HepG2 (cell line): ENCODE measurements around the gene LURAP1L. TPM values are rescaled to one million over a fixed set of nuclear protein-coding genes. Genes with fewer than 3 reads are reported as not detected.

Source experiments
- ATF3 ChIP-seq: sonication (generic); formaldehyde crosslinking; IDR thresholded peaks from 2 replicates; pipeline ENCODE4 v1.4.0; 2020; ENCODE audit warnings: missing genetic modification reagents
- BORCS8-MEF2B ChIP-seq: sonication (generic); formaldehyde crosslinking; IDR thresholded peaks from 2 replicates; pipeline ENCODE4 v1.8.0; 2022; ENCODE audit warnings: mild to moderate bottlenecking, missing genetic modification reagents
- CBFB ChIP-seq: sonication (generic); formaldehyde crosslinking; IDR thresholded peaks from 2 replicates; pipeline ENCODE4 v1.4.0; 2020; ENCODE audit warnings: missing genetic modification reagents
- CREBL2 ChIP-seq: sonication (generic); formaldehyde crosslinking; IDR thresholded peaks from 2 replicates; pipeline ENCODE4 v1.8.1; 2023; ENCODE audit warnings: missing genetic modification reagents, mild to moderate bottlenecking, borderline replicate concordance
- HMGXB4 ChIP-seq, 2 experiments: sonication (generic) in 1 of 2; formaldehyde crosslinking in 1 of 2; IDR thresholded peaks; 2 replicates each; pipeline versions ENCODE4 v1.4.0 to v1.6.1; 2018 to 2020; ENCODE audit warnings: missing genetic modification reagents in 2 of 2, borderline replicate concordance in 1 of 2, low read depth in 1 of 2, mild to moderate bottlenecking in 1 of 2, missing biosample characterization in 1 of 2
- KDM2A ChIP-seq: sonication (generic); formaldehyde crosslinking; IDR thresholded peaks from 2 replicates; pipeline ENCODE4 v1.4.0; 2020; ENCODE audit warnings: low read depth, missing genetic modification reagents, borderline replicate concordance
- MAFG ChIP-seq: sonication (generic); formaldehyde crosslinking; IDR thresholded peaks from 2 replicates; pipeline ENCODE4 v1.5.1; 2020; ENCODE audit warnings: mild to moderate bottlenecking, missing genetic modification reagents
- MXD1 ChIP-seq: sonication (generic); formaldehyde crosslinking; IDR thresholded peaks from 2 replicates; pipeline ENCODE4 v1.4.0; 2020; ENCODE audit warnings: mild to moderate bottlenecking, missing genetic modification reagents
- MXD3 ChIP-seq: IDR thresholded peaks from 2 replicates; pipeline ENCODE4 v1.6.1; 2016; ENCODE audit warnings: mild to moderate bottlenecking, missing biosample characterization, missing genetic modification reagents
- NFE2L2 ChIP-seq: fragments of 150-350 bp; IDR thresholded peaks from 2 replicates; pipeline ENCODE4 v1.6.1; 2014; ENCODE audit warnings: low read length
- PHF8 ChIP-seq: sonication (generic); formaldehyde crosslinking; IDR thresholded peaks from 2 replicates; pipeline ENCODE4 v1.5.0; 2020; ENCODE audit warnings: missing genetic modification reagents
- POGK ChIP-seq: sonication (generic); formaldehyde crosslinking; conservative IDR thresholded peaks from 2 replicates; pipeline ENCODE4 v1.8.0; 2022; ENCODE audit warnings: mild to moderate bottlenecking, moderate library complexity, missing genetic modification reagents
- POLR2A ChIP-seq, 2 experiments: IDR thresholded peaks; 2 replicates each; pipeline ENCODE4 v1.6.1; 2011; ENCODE audit warnings: low read depth in 2 of 2, low read length in 2 of 2, mild to moderate bottlenecking in 1 of 2, moderate library complexity in 1 of 2; ENCODE audit not compliant: insufficient read depth in 1 of 2
- SP4 ChIP-seq: sonication (generic); formaldehyde crosslinking; IDR thresholded peaks from 2 replicates; pipeline ENCODE4 v1.8.1; 2023; ENCODE audit warnings: mild to moderate bottlenecking, missing genetic modification reagents
- TAF1 ChIP-seq: sonication (generic); formaldehyde crosslinking; IDR thresholded peaks from 2 replicates; pipeline ENCODE4 v1.4.0; 2020; ENCODE audit warnings: missing genetic modification reagents
- UBTF ChIP-seq: sonication (generic); formaldehyde crosslinking; IDR thresholded peaks from 2 replicates; pipeline ENCODE4 v1.4.0; 2020; ENCODE audit warnings: mild to moderate bottlenecking, missing genetic modification reagents
- ZBTB8A ChIP-seq: sonication (generic); formaldehyde crosslinking; IDR thresholded peaks from 2 replicates; pipeline ENCODE4 v1.4.0; 2020; ENCODE audit warnings: mild to moderate bottlenecking, low read depth, missing genetic modification reagents, borderline replicate concordance
- ZFY ChIP-seq: sonication (generic); formaldehyde crosslinking; IDR thresholded peaks from 2 replicates; pipeline ENCODE4 v1.4.0; 2020; ENCODE audit warnings: missing genetic modification reagents
- ZNF263 ChIP-seq: sonication (generic); formaldehyde crosslinking; IDR thresholded peaks from 2 replicates; pipeline ENCODE4 v1.4.0; 2020; ENCODE audit warnings: missing genetic modification reagents
- ZNF7 ChIP-seq: IDR thresholded peaks from 2 replicates; pipeline ENCODE4 v1.6.1; 2016; ENCODE audit warnings: missing biosample characterization, missing genetic modification reagents
- polyA plus RNA-seq, 8 experiments: library from polyadenylated mRNA; depleted of rRNA in 3 of 8; stranded (reverse) in 7 of 8; unstranded in 1 of 8; fragments of >200 nt; fragmentation: Illumina TruSeq in 4 of 8; extraction: Trizol in 4 of 8; gene quantifications; 2 replicates each; pipeline versions ENCODE4 v1.2.1 to v1.2.3, GENCODE V29; 2011 to 2016; ENCODE audit warnings: low read depth in 4 of 8, missing spikeins in 1 of 8, mixed read lengths in 1 of 8; ENCODE audit not compliant: insufficient read depth in 1 of 8
- total RNA-seq, 5 experiments: library from RNA; depleted of rRNA; stranded (reverse); fragments of >200 nt; fragmentation: Illumina TruSeq; extraction: Trizol; gene quantifications; 2 replicates each; pipeline ENCODE4 v1.2.3, GENCODE V29; 2016; ENCODE audit warnings: low read depth in 1 of 5

The LURAP1L gene
- total and polyA plus RNA-seq, 2 of the 13 experiments (the other 11 are each of a cell fraction or from before 2014, with no cell fraction given), result 6.7 to 16.6 TPM

- TF ChIP-seq UBTF (CRISPR knock-in tag) (no peak), HMGXB4 (CRISPR knock-in tag; IDR thresholded peaks at IDR 0.05; ENCODE audit: borderline replicate concordance in 1 of 2, low read depth in 1 of 2) (peak in 1 of 2 experiments; percentile 72; a peak in 1 of 4 replicates), NFE2L2 (peak; percentile 89), ZNF7 (CRISPR knock-in tag) (no peak), ATF3 (peak; percentile 85), BORCS8-MEF2B (no peak), ZFY (CRISPR knock-in tag) (peak; percentile 63), MXD3 (CRISPR knock-in tag) (no peak), CBFB (CRISPR knock-in tag) (0 out of 2 replicates have a peak, but pooled peaks have one; percentile 32), POGK (CRISPR knock-in tag) (no peak), MXD1 (CRISPR knock-in tag) (no peak), MAFG (CRISPR knock-in tag) (peak; percentile 96), SP4 (CRISPR knock-in tag) (no peak), POLR2A (IDR thresholded peaks at IDR 0.05; ENCODE audit: insufficient read depth in 1 of 2, low read depth in 2 of 2, low read length in 2 of 2) (peak in 1 of 2 experiments; percentile 34; a peak in 1 of 4 replicates), ZNF263 (CRISPR knock-in tag) (peak; percentile 31; the same call in 1 of the 2 replicates), CREBL2 (no peak), PHF8 (no peak), ZBTB8A (CRISPR knock-in tag) (no peak), TAF1 (CRISPR knock-in tag) (peak; percentile 42; the same call in 1 of the 2 replicates), KDM2A (CRISPR knock-in tag) (0 out of 2 replicates have a peak, but pooled peaks have one; percentile 47)
These were observed 9.8 kb downstream of the LURAP1L start (continued) for GRCh38 chr9:12784461-12785259.
